HG02588 (cell line): ENCODE measurements around the gene RBCK1.
A peak's percentile ranks its signal among the peaks of the same experiment; 100 is the strongest.

Source experiments
- ATAC-seq: cut with Tn5 transposase; IDR thresholded peaks from one replicate; pipeline ENCODE4 v1.9.1; 2021; ENCODE audit warnings: mild to moderate bottlenecking, moderate library complexity; ENCODE audit not compliant: unreplicated experiment

Gene RBCK1

GRCh38 chr20:416950-417800 is 9.1 kb downstream of the RBCK1 start:
- no peak for ATAC-seq

GRCh38 chr20:417801-418342 is 9.8 kb downstream of the RBCK1 start:
- no peak for ATAC-seq

- no peak for ATAC-seq
Observed at GRCh38 chr20:418858-419365, 10.8 kb downstream of the RBCK1 start.

- no peak for ATAC-seq
Observed at GRCh38 chr20:419556-420165, 11.6 kb downstream of the RBCK1 start.

GRCh38 chr20:420166-420620 is 12.1 kb downstream of the RBCK1 start:
- ATAC-seq, result no peak

- no peak for ATAC-seq
Observed at GRCh38 chr20:420721-421574, 12.8 kb downstream of the RBCK1 start.

- ATAC-seq, result no peak
Observed at GRCh38 chr20:421685-422250, 13.7 kb downstream of the RBCK1 start.

- no peak for ATAC-seq
Observed at GRCh38 chr20:426566-426965, 18.5 kb downstream of the RBCK1 start.

GRCh38 chr20:427401-427800 is 19.3 kb downstream of the RBCK1 start:
- ATAC-seq, result no peak

GRCh38 chr20:427849-428657 is 20.0 kb downstream of the RBCK1 start:
- no peak for ATAC-seq

- no peak for ATAC-seq
Observed at GRCh38 chr20:428658-429200, 20.6 kb downstream of the RBCK1 start.

- ATAC-seq, result no peak
Observed at GRCh38 chr20:430091-430999, 22.2 kb downstream of the RBCK1 start.

GRCh38 chr20:431012-431904 is 23.2 kb downstream of the RBCK1 start:
- no peak for ATAC-seq

- ATAC-seq, result no peak
Observed at GRCh38 chr20:432208-432607, 24.1 kb downstream of the RBCK1 start.

GRCh38 chr20:432677-433299 is 24.7 kb downstream of the RBCK1 start:
- no peak for ATAC-seq

GRCh38 chr20:433300-433975 is 25.3 kb downstream of the RBCK1 start:
- ATAC-seq, result peak; percentile 86
